ENCODE results near the gene DISC1. TPM values are rescaled to one million over a fixed set of nuclear protein-coding genes. Genes with fewer than 3 reads are reported as not detected.

The DISC1 gene
- total RNA-seq, 1 donor from 2014 or later, result 16.0 TPM

- Histone ChIP-seq H3K9me3 (no peaks in the 10 kb centered on the region), H3K4me3 (no peak overlapping the region), H3K27ac (no peak overlapping the region), H3K27me3 (no peaks in the 10 kb centered on the region), H3K4me1 (no peaks in the 10 kb centered on the region), H3K36me3 (no peaks in the 10 kb centered on the region)
- DNase-seq (ENCODE audit: low spot score in 2 of 2), result no peak
- intact Hi-C loops (cut with DNase I), result no loop called here
- TF ChIP-seq, protein P1, sequence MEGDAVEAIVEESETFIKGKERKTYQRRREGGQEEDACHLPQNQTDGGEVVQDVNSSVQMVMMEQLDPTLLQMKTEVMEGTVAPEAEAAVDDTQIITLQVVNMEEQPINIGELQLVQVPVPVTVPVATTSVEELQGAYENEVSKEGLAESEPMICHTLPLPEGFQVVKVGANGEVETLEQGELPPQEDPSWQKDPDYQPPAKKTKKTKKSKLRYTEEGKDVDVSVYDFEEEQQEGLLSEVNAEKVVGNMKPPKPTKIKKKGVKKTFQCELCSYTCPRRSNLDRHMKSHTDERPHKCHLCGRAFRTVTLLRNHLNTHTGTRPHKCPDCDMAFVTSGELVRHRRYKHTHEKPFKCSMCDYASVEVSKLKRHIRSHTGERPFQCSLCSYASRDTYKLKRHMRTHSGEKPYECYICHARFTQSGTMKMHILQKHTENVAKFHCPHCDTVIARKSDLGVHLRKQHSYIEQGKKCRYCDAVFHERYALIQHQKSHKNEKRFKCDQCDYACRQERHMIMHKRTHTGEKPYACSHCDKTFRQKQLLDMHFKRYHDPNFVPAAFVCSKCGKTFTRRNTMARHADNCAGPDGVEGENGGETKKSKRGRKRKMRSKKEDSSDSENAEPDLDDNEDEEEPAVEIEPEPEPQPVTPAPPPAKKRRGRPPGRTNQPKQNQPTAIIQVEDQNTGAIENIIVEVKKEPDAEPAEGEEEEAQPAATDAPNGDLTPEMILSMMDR (IDR thresholded peaks at IDR 0.05), result no peak
Measured at GRCh38 chr1:231767471-231767870, 140.9 kb downstream of the DISC1 start.

DNA sequence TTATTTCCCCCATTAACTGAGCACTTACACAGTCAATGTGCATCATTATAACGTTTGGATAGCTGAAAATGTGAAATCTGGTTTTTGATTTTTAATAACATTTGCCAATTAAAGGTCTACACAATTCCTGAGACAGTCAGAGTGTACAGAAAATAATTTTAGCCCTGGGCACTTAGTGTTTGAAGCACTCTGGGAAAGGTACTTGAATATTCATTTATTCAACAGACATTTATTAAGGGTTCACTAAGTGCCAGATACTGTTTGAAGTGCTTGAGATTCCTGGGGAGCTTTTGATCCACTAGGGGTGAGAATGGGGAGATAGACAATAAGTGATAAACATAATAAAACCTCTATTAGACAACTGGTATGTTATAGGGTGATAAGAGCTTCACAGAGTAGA is 141.8 kb downstream of the DISC1 start:
- H3K9me3 ChIP-seq, result no peaks in the 10 kb centered on the region
- no peaks in the 10 kb centered on the region for H3K36me3 ChIP-seq
- H3K4me1 ChIP-seq, result no peaks in the 10 kb centered on the region
- TF ChIP-seq, protein P1 (IDR thresholded peaks at IDR 0.05), result no peak
- no peak overlapping the region for H3K27ac ChIP-seq
- no peaks in the 10 kb centered on the region for H3K27me3 ChIP-seq
- no peak for DNase-seq (ENCODE audit: low spot score in 2 of 2)
- H3K4me3 ChIP-seq, result no peak overlapping the region
- intact Hi-C loops (cut with DNase I), result no loop called here

GRCh38 chr1:231770506-231771175 is 144.1 kb downstream of the DISC1 start:
- intact Hi-C loops (cut with DNase I), result no loop called here
- TF ChIP-seq, protein P1 (IDR thresholded peaks at IDR 0.05), result no peak
- Histone ChIP-seq H3K9me3 (no peaks in the 10 kb centered on the region), H3K36me3 (no peaks in the 10 kb centered on the region), H3K27me3 (no peaks in the 10 kb centered on the region), H3K27ac (no peak overlapping the region), H3K4me3 (no peak overlapping the region), H3K4me1 (no peaks in the 10 kb centered on the region)
- no peak for DNase-seq (ENCODE audit: low spot score in 2 of 2)

- Histone ChIP-seq H3K27me3 (no peaks in the 10 kb centered on the region), H3K36me3 (no peaks in the 10 kb centered on the region), H3K27ac (no peak overlapping the region), H3K9me3 (no peaks in the 10 kb centered on the region), H3K4me1 (no peaks in the 10 kb centered on the region), H3K4me3 (no peak overlapping the region)
- no peak for DNase-seq (ENCODE audit: low spot score in 2 of 2)
- TF ChIP-seq, protein P1 (IDR thresholded peaks at IDR 0.05), result no peak
- intact Hi-C loops (cut with DNase I), result no loop called here
Measured at GRCh38 chr1:231774719-231775335, 148.2 kb downstream of the DISC1 start.

GRCh38 chr1:231776010-231776756 is 149.6 kb downstream of the DISC1 start:
- Histone ChIP-seq H3K27me3 (no peaks in the 10 kb centered on the region), H3K4me1 (no peaks in the 10 kb centered on the region), H3K9me3 (no peaks in the 10 kb centered on the region), H3K36me3 (no peaks in the 10 kb centered on the region), H3K27ac (no peak overlapping the region), H3K4me3 (no peak overlapping the region)
- TF ChIP-seq, protein P1 (IDR thresholded peaks at IDR 0.05), result no peak
- no peak for DNase-seq (ENCODE audit: low spot score in 2 of 2)
- intact Hi-C loops (cut with DNase I), result no loop called here
